AG10803 (cell line): Measurements from ENCODE around the gene VTA1.

Experiments used
- DNase-seq: peaks from one replicate; pipeline ENCODE4 v3.0.0; 2010; ENCODE audit warnings: low read depth
- H3K4me3 ChIP-seq: 2 replicates; pipeline ENCODE4 v1.5.1; 2011; ENCODE audit warnings: mild to moderate bottlenecking, low read length, control low read depth
- CTCF ChIP-seq: conservative IDR thresholded peaks from 2 replicates; pipeline ENCODE4 v1.5.1; 2011; ENCODE audit warnings: mild to moderate bottlenecking, low read length, control low read depth, inconsistent platforms

The VTA1 gene

GRCh38 chr6:142171351-142171750, 24.3 kb downstream of the VTA1 start:
- no peak for TF ChIP-seq CTCF
- H3K4me3 ChIP-seq, result no peak overlapping the region
- DNase-seq, result no peak

- DNase-seq, result no peak
- no peak for TF ChIP-seq CTCF
These were observed 25.7 kb downstream of the VTA1 start for GRCh38 chr6:142172758-142173157.

GRCh38 chr6:142173980-142174379, 26.9 kb downstream of the VTA1 start:
- no peak for TF ChIP-seq CTCF
- DNase-seq, result no peak
- H3K4me3 ChIP-seq, result no peak overlapping the region

More at GRCh38 chr6:142172758-142173157, 25.7 kb downstream of the VTA1 start:
- H3K4me3 ChIP-seq, result no peak overlapping the region

GRCh38 chr6:142174703-142175102, 27.6 kb downstream of the VTA1 start:
- H3K4me3 ChIP-seq, result no peak overlapping the region
- no peak for TF ChIP-seq CTCF
- DNase-seq, result peak; percentile 60

GRCh38 chr6:142178129-142178528, 31.1 kb downstream of the VTA1 start:
- DNase-seq, result no peak
- no peak for TF ChIP-seq CTCF
- no peak overlapping the region for H3K4me3 ChIP-seq

GRCh38 chr6:142182004-142182403, 34.9 kb downstream of the VTA1 start:
- no peak overlapping the region for H3K4me3 ChIP-seq
- DNase-seq, result no peak
- TF ChIP-seq CTCF, result no peak

GRCh38 chr6:142183351-142183750, 36.3 kb downstream of the VTA1 start:
- no peak for DNase-seq
- H3K4me3 ChIP-seq, result no peak overlapping the region
- TF ChIP-seq CTCF, result no peak
